ENCODE measurements around the gene ZNF311. TPM values are rescaled to one million over a fixed set of nuclear protein-coding genes. Genes with fewer than 3 reads are reported as not detected.
A peak's percentile ranks its signal among the peaks of the same experiment; 100 is the strongest.

Gene ZNF311
- total and polyA plus RNA-seq, 9 of the 15 experiments (the other 6 are each of a cell fraction or from before 2014, with no cell fraction given), result 5.1 to 10.0 (median 7.5) TPM

GRCh38 chr6:29005183-29005885 is at the start of gene ZNF311 (continued):
- TF ChIP-seq, protein P1, sequence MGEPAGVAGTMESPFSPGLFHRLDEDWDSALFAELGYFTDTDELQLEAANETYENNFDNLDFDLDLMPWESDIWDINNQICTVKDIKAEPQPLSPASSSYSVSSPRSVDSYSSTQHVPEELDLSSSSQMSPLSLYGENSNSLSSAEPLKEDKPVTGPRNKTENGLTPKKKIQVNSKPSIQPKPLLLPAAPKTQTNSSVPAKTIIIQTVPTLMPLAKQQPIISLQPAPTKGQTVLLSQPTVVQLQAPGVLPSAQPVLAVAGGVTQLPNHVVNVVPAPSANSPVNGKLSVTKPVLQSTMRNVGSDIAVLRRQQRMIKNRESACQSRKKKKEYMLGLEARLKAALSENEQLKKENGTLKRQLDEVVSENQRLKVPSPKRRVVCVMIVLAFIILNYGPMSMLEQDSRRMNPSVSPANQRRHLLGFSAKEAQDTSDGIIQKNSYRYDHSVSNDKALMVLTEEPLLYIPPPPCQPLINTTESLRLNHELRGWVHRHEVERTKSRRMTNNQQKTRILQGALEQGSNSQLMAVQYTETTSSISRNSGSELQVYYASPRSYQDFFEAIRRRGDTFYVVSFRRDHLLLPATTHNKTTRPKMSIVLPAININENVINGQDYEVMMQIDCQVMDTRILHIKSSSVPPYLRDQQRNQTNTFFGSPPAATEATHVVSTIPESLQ (CRISPR knock-in tag; IDR thresholded peaks at IDR 0.05), result peak; percentile 65; the same call in 1 of the 2 replicates
- peak; percentile 65 to 76; a peak in 1 of 4 replicates for TF ChIP-seq ARNT (IDR thresholded peaks at IDR 0.05)
- no peak for TF ChIP-seq NFIX (CRISPR knock-in tag; IDR thresholded peaks at IDR 0.05; ENCODE audit: low read depth)
- peak; percentile 15; the same call in 1 of the 2 replicates for TF ChIP-seq ZNF263 (CRISPR knock-in tag; IDR thresholded peaks at IDR 0.05; ENCODE audit: borderline replicate concordance)
- peak; percentile 69; the same call in 1 of the 2 replicates for TF ChIP-seq ETV5 (CRISPR knock-in tag; IDR thresholded peaks at IDR 0.05; ENCODE audit: low read depth)
- peak; percentile 88 for TF ChIP-seq GABPB1 (CRISPR knock-in tag; IDR thresholded peaks at IDR 0.05)
- peak; percentile 87 for TF ChIP-seq ETV1 (tag; conservative IDR thresholded peaks at IDR 0.05; ENCODE audit: low read depth)
- TF ChIP-seq TEAD1 (CRISPR knock-in tag; IDR thresholded peaks at IDR 0.05), result peak in 1 of 2 experiments; percentile 63; a peak in 1 of 4 replicates
- TF ChIP-seq HDAC3 (IDR thresholded peaks at IDR 0.05; ENCODE audit: borderline replicate concordance, partially characterized antibody), result peak; percentile 59
- no peak for TF ChIP-seq ZNF224 (CRISPR knock-in tag; IDR thresholded peaks at IDR 0.05)
- TF ChIP-seq FOXM1 (IDR thresholded peaks at IDR 0.05; ENCODE audit: low read depth), result peak; percentile 42; the same call in 1 of the 2 replicates
- no peak for TF ChIP-seq FOXM1 (CRISPR knock-in tag; IDR thresholded peaks at IDR 0.05; ENCODE audit: low read depth)
- TF ChIP-seq ATF7 (IDR thresholded peaks at IDR 0.05), result peak; percentile 73
- peak; percentile 18; the same call in 1 of the 2 replicates for TF ChIP-seq TEAD4 (IDR thresholded peaks at IDR 0.05; ENCODE audit: low read length)
- no peak for TF ChIP-seq TEAD4 (CRISPR knock-in tag; IDR thresholded peaks at IDR 0.05; ENCODE audit: borderline replicate concordance)
- peak; percentile 40; the same call in 1 of the 2 replicates for TF ChIP-seq GATAD2B (IDR thresholded peaks at IDR 0.05; ENCODE audit: borderline replicate concordance)
- TF ChIP-seq HNRNPLL (IDR thresholded peaks at IDR 0.05; ENCODE audit: low read depth, low read length, poor library complexity, severe bottlenecking), result peak; percentile 64
- TF ChIP-seq POLR2AphosphoS2 (IDR thresholded peaks at IDR 0.05; ENCODE audit: low read length), result no peak
- TF ChIP-seq ELF1 (tag; IDR thresholded peaks at IDR 0.05), result peak; percentile 89
- peak; percentile 95 for TF ChIP-seq PHF21A (IDR thresholded peaks at IDR 0.05; ENCODE audit: borderline replicate concordance, low read depth)
- 0 out of 2 replicates have a peak, but pooled peaks have one; percentile 44 for TF ChIP-seq ZNF644 (tag; IDR thresholded peaks at IDR 0.05; ENCODE audit: low read depth)
- TF ChIP-seq NFE2L1 (tag; IDR thresholded peaks at IDR 0.05; ENCODE audit: borderline replicate concordance, low read depth), result no peak
- TF ChIP-seq, protein P2, sequence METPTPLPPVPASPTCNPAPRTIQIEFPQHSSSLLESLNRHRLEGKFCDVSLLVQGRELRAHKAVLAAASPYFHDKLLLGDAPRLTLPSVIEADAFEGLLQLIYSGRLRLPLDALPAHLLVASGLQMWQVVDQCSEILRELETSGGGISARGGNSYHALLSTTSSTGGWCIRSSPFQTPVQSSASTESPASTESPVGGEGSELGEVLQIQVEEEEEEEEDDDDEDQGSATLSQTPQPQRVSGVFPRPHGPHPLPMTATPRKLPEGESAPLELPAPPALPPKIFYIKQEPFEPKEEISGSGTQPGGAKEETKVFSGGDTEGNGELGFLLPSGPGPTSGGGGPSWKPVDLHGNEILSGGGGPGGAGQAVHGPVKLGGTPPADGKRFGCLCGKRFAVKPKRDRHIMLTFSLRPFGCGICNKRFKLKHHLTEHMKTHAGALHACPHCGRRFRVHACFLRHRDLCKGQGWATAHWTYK (CRISPR knock-in tag; IDR thresholded peaks at IDR 0.05), result no peak
- TF ChIP-seq TFAP4 (CRISPR knock-in tag; IDR thresholded peaks at IDR 0.05; ENCODE audit: borderline replicate concordance), result peak; percentile 81
- peak; percentile 48; the same call in 1 of the 2 replicates for TF ChIP-seq CTBP1 (IDR thresholded peaks at IDR 0.05; ENCODE audit: borderline replicate concordance)
